GM21390 (cell line): ENCODE measurements around the gene DPP10.
"Not testable (repeated sequence)": the region's sequence is repeated elsewhere in the genome, so short reads cannot be mapped to it uniquely, and the experiment has no call there.

Experiments used
- ATAC-seq: cut with Tn5 transposase; IDR thresholded peaks from one replicate; pipeline ENCODE4 v1.9.1; 2021; ENCODE audit not compliant: unreplicated experiment

The DPP10 gene

DNA sequence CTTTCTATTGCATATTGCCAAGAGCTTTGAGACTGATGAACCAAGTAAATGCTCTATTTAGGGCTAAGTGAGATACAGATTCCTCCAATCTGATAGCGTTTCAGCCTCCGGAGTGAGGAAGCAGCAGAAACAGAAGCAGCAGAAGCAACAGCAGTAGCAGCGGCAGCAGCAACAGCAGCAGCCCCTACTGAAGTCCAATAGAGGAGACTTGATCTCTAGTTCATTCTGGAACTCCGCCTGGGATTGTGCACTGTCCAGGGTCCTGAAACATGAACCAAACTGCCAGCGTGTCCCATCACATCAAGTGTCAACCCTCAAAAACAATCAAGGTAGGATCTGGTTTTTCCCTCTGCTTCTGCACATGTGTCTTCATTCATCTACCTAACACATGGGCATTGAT, at the start of gene DPP10:
Gene DPP10 (plus strand): TSS at position 132 of the 400 bp plus-strand sequence.
- ATAC-seq, result no peak

DNA sequence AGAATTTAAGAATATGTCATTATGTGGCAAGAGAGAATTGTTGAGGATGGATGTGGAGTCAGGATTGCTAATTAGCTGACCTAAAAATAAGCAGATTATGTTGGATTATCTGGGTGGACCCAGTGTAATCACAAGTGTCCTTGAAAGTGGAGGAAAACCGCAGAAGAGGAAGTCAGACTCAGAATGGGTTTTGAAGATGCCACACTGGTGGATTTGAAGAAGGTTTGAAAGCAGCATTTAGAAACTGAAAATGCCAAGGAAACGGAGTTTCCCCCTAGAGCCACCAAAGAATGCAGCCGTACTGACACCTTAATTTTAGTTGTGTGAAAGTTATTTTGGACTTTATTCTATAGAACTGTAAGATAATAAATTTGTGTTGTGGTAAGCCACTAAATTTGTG, 41.6 kb upstream of the DPP10 start:
- no peak for ATAC-seq

DNA sequence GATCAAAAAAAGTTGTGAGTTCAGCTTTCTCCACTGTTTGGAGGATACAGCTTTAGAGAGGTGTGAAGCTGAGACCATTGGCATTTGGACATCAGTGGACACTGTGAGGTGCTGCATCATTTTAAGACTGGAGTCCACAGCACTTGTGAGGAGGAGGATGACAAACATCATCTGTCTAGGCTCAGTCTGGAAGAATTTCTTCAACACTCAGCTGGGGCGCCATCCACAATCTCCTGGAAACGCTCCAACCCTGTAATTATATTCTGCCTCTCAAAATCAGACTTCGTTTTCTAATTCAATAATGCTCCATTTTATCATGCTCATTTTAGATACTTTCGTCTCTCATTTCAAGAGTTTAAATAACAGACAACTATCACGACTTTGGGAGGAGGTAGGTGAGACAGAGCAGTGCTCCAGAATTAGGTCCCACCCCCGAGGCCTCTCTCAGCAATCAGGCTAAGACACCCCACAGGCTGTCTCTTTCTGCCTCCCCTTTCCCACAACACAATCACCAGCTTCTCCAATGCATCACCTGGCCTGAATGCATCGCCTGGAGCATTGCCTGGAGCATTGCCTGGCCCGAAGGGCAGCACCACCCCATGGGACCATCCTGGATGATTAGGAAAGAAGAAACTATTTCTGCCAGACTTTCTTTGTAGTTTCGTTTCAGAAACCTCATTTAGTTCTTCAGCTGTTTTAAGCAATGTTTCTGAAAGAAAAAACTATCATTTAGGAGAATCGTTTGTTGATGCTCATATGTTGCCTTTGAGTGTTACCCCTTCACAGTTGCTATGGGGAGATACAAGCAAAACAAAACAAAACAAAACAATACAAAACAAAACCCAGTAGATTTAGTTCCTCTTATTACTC, 37.0 kb upstream of the DPP10 start:
- ATAC-seq, result no peak

- no peak for ATAC-seq
Measured at GRCh38 chr2:114406347-114406746, 36.1 kb upstream of the DPP10 start.

DNA sequence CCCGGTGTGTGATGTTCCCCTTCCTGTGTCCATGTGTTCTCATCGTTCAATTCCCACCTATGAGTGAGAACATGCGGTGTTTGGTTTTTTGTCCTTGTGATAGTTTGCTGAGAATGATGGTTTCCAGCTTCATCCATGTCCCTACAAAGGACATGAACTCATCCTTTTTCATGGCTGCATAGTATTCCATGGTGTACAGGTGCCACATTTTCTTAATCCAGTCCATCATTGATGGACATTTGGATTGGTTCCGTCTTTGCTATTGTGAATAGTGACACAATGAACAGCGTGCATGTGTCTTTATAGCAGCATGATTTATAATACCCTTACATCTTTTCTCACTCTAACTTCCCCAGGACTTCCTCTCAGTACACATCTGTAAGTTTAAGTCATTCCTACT, 35.1 kb upstream of the DPP10 start:
- ATAC-seq, result not testable (repeated sequence)

GRCh38 chr2:114421781-114422180, 20.7 kb upstream of the DPP10 start:
- ATAC-seq, result no peak

GRCh38 chr2:114424699-114425098, 17.7 kb upstream of the DPP10 start:
- no peak for ATAC-seq

DNA sequence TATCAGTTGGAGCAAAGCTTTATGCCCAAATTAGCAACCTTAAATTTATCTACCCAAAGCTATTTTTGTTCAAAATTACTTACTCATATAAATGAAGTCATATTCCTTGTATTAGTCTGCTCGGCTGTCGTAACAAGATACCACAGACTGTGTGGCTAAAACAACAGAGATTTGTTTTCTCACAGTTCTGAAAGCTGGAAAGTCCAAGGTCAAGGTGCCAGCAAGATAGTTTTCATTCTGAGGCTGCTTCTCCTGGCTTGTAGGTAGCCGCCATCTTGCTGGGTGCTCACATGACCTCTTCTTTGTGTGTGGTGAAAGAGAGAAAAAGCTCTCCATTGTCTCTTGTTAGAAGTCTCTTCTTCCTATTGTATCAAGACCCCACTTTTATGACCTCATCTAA, 15.7 kb upstream of the DPP10 start:
- no peak for ATAC-seq

GRCh38 chr2:114436329-114436728, 6.1 kb upstream of the DPP10 start:
- no peak for ATAC-seq

- no peak for ATAC-seq
Measured at GRCh38 chr2:114446571-114446970, 4.1 kb downstream of the DPP10 start.

DNA sequence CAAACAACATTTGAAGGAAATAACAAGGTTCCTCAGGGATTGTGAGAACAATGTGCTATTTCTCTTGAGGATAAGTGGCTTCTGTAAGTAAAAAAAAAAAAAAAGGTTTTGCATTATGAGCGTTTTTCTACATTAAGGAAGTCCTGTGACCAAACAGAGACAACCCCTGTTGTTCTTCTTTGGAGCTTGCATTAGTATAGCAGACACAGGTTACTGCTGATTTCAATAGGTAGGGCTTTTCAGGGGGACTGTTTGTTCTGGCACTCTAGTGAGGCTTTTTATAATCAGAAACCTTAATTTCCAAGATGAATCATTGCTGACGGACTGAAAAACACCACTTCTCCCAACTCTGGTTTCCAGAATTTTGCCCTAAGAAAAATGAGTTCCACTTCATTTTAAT, 8.2 kb downstream of the DPP10 start:
- no peak for ATAC-seq

GRCh38 chr2:114456566-114456965, 14.1 kb downstream of the DPP10 start:
- no peak for ATAC-seq

GRCh38 chr2:114457956-114458355, 15.5 kb downstream of the DPP10 start:
- no peak for ATAC-seq

DNA sequence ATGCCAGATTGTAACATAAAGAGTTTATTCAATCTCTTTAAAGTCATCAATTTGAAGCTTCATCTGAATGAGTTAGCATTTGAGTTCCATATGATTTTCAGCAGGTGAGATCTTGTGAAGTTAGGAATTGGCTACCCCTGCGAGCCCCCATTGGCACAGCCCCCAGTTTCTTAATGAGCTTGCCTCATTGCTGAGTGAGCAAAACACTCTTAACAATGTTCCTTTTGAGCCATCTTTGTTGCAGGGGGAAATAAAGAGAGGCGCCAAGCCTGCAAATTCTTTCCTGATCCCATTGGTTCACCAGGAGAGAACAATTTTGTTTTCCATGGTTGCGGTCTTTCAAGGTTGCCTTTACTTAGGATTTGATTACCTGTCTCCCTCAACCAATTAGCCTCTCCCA, 18.7 kb downstream of the DPP10 start:
- no peak for ATAC-seq

GRCh38 chr2:114464961-114465706, 22.7 kb downstream of the DPP10 start:
- ATAC-seq, result no peak

DNA sequence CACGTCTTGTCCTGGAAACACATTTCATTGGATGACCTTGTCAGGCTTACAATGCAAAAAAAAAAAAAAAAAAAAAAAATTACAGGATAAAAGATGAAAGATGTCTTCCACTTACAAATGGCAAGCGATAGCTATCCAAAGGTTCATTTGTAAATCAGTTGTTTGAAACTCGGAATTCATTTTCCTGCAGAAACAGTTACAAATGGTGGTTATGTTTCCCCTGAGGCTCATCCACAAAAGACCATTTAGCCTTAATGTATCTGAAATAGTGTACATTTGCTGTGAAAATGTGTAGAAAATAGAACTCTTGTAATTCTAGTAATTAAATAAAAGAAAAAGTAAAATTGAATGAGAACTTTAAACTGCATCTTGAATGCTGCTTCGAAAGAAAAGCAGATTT, 25.9 kb downstream of the DPP10 start:
- no peak for ATAC-seq

GRCh38 chr2:114472246-114472645, 29.8 kb downstream of the DPP10 start:
- no peak for ATAC-seq

- no peak for ATAC-seq
Measured at GRCh38 chr2:114472726-114473125, 30.3 kb downstream of the DPP10 start.

- no peak for ATAC-seq
Measured at GRCh38 chr2:114488841-114489530, 46.5 kb downstream of the DPP10 start.

DNA sequence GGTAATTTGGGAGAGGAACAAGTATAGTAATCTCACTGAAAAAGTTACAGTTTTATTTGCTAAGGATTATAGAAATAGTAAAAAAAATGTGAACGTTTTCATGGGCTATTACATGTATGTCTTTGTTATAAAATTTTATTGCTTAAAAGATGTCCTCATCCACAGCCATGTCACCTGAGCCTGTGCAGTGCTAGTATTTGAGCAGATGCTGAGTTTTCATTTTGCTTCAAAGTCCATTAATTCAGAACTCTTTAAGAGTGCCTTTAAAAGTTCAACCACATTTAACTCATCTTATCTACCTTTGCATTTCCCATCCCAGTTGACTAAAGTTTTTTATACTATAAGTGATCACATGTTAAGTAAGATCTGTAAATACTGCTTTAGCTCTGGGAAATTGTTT, 52.6 kb downstream of the DPP10 start:
- no peak for ATAC-seq

- ATAC-seq, result no peak
Measured at GRCh38 chr2:114496959-114497358, 54.5 kb downstream of the DPP10 start.

DNA sequence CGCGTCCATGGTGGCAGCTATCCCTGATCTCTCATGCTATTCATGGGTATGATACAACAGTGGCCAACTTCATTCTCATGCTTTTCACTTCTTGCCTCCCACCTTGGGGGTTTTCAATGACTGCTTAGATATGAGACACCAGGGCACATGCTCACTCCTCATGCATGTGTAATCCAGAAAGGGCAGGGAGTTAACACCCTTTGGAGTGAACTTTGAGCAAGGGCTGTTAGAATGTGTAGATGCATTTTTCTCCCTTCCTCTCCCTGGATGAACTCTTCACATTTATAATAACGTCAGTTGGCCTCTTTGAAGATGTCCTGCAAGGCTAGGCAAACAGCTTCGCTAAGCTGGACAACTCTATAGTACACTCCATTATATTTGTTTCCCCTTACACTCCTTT, 56.7 kb downstream of the DPP10 start:
- ATAC-seq, result no peak
